ENCODE data around the gene MSL1.

GRCh38 chr17:40115101-40115436 is 6.7 kb upstream of the MSL1 start:
- TF ChIP-seq CTCF (IDR thresholded peaks at IDR 0.05) (no peak), POLR2A (IDR thresholded peaks at IDR 0.05) (no peak)
